Transverse colon (tissue), 4 donors: ENCODE data around the gene MFNG.

Experiments used
- CTCF ChIP-seq, 5 experiments: fragments of 200-600 bp in 3 of 5; fragments of 450-650 bp in 2 of 5; sonication (generic) in 3 of 5; IDR thresholded peaks; 1 replicate in 2 of 5; 2 replicates in 3 of 5; pipeline ENCODE4 v1.5.1; 2016 to 2017; ENCODE audit warnings: antibody characterized with exemption in 5 of 5, inconsistent platforms in 3 of 5, mild to moderate bottlenecking in 2 of 5, moderate library complexity in 1 of 5
- EP300 ChIP-seq: sonication (generic); formaldehyde crosslinking; IDR thresholded peaks from one replicate; pipeline ENCODE4 v1.6.1; 2017; ENCODE audit warnings: antibody characterized with exemption, low read depth
- POLR2A ChIP-seq: fragments of 450-650 bp; IDR thresholded peaks from one replicate; pipeline ENCODE4 v1.6.1; 2016; ENCODE audit warnings: antibody characterized with exemption, mild to moderate bottlenecking, moderate library complexity
- POLR2AphosphoS5 ChIP-seq, 3 donors: sonication (generic); formaldehyde crosslinking; IDR thresholded peaks; one replicate each; pipeline ENCODE4 v1.6.1; 2016; ENCODE audit warnings: antibody characterized with exemption in 3 of 3

GRCh38 chr22:37476389-37477329, 9.5 kb downstream of the MFNG start:
- TF ChIP-seq POLR2AphosphoS5 (IDR thresholded peaks at IDR 0.05) (no peak), CTCF (IDR thresholded peaks at IDR 0.05) (no peak), POLR2A (no peak), EP300 (no peak)
